ENCODE data around the gene MRM1.

MRM1 gene, protein sequence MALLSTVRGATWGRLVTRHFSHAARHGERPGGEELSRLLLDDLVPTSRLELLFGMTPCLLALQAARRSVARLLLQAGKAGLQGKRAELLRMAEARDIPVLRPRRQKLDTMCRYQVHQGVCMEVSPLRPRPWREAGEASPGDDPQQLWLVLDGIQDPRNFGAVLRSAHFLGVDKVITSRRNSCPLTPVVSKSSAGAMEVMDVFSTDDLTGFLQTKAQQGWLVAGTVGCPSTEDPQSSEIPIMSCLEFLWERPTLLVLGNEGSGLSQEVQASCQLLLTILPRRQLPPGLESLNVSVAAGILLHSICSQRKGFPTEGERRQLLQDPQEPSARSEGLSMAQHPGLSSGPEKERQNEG

DNA sequence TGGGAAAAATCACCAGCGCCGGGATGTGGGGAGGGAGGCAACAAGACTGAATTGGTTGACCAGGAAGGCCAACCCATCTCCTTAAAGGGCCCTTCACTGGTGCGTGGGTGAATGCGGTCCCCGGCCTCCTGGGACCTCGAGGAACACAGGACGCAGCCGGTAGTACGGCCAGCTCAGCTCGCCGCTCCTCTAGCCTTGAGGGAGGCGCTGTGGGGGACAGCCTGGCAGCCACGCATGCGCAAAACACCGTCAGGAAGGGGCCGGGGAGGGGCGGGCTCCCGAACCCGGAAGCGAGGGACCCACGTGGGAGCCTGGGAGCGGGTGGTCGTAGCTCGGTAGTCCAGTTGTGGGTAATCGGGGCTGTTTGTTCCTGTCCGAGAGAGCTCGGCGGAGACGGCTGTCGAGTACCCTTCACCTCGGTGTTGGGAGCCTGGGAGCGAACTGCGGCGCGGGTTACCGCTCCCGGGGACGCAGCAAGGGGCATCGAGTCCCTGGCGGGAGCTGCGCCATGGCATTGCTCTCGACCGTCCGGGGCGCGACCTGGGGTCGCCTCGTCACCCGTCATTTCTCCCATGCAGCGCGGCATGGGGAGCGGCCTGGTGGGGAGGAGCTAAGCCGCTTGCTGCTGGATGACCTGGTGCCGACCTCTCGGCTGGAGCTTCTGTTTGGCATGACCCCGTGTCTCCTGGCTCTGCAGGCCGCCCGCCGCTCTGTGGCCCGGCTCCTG, at the start of gene MRM1:
TSS of gene MRM1 (plus strand) at position 281 of the 727 bp plus-strand sequence. CDS start at position 509, 228 bp downstream.
- peak; percentile 97 for DNase-seq (ENCODE audit: low read depth)
- TF ChIP-seq CTCF (IDR thresholded peaks at IDR 0.05; ENCODE audit: insufficient read depth, low read depth, low read length, missing control alignments), result peak; percentile 23
- peak within 1 kb of the TSS; percentile 94 for H3K4me3 ChIP-seq (ENCODE audit: low read depth, low read length)

- no peak for DNase-seq (ENCODE audit: low read depth)
- TF ChIP-seq CTCF (IDR thresholded peaks at IDR 0.05; ENCODE audit: insufficient read depth, low read depth, low read length, missing control alignments), result no peak
- no peak overlapping the region for H3K4me3 ChIP-seq (ENCODE audit: low read depth, low read length)
Observed at GRCh38 chr17:36553459-36553858, 47.9 kb upstream of the MRM1 start.

- no peak for TF ChIP-seq CTCF (IDR thresholded peaks at IDR 0.05; ENCODE audit: insufficient read depth, low read depth, low read length, missing control alignments)
- no peak overlapping the region for H3K4me3 ChIP-seq (ENCODE audit: low read depth, low read length)
- no peak for DNase-seq (ENCODE audit: low read depth)
Observed at GRCh38 chr17:36566081-36566480, 35.3 kb upstream of the MRM1 start.

GRCh38 chr17:36575028-36575427, 26.4 kb upstream of the MRM1 start:
- TF ChIP-seq CTCF (IDR thresholded peaks at IDR 0.05; ENCODE audit: insufficient read depth, low read depth, low read length, missing control alignments), result no peak
- H3K4me3 ChIP-seq (ENCODE audit: low read depth, low read length), result no peak overlapping the region
- no peak for DNase-seq (ENCODE audit: low read depth)

DNA sequence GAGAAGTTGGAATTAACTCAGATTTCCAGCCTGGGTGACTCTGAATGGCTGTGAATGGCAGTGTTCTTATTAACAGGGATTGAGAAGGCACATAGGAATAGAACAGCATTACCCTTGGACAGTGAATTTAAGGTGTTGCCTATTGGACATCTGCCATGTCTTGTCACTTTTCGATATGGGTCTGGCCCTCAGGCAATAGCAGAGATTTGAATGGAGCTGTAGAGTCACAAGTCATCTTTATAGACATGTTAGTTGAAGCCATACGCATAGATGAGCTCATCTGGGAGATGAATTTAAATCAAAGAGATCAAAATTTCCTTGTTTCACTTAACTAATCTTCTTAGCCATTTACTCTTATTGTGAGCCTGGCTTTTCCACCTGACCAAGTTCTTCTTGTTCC, 24.6 kb upstream of the MRM1 start:
- TF ChIP-seq CTCF (IDR thresholded peaks at IDR 0.05; ENCODE audit: insufficient read depth, low read depth, low read length, missing control alignments), result no peak
- no peak overlapping the region for H3K4me3 ChIP-seq (ENCODE audit: low read depth, low read length)
- DNase-seq (ENCODE audit: low read depth), result no peak

DNA sequence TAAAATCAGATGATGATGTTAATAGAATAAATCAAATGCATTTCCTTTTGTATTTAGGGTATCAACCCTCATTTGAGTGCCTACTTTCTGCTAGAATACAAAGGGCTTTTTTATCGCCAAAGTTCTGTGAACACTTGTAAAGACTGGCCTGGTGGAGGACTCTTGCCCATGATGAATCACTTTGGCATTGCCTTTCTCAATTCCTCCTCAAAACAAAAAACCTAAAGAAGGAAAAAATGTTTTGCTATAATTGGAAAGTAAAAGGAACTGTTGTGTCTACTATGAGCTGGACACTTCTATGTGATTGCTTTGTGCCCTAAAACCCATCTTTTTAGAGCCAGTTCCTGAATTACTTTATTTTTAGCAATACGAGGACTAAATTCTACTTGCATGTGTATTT, 22.7 kb upstream of the MRM1 start:
- no peak for TF ChIP-seq CTCF (IDR thresholded peaks at IDR 0.05; ENCODE audit: insufficient read depth, low read depth, low read length, missing control alignments)
- DNase-seq (ENCODE audit: low read depth), result no peak
- no peak overlapping the region for H3K4me3 ChIP-seq (ENCODE audit: low read depth, low read length)

All from GM12865 (cell line).